HepG2 (cell line): ENCODE measurements around the gene TPRG1L. TPM values are rescaled to one million over a fixed set of nuclear protein-coding genes. Genes with fewer than 3 reads are reported as not detected.

ENCODE experiments used
- GATAD2A ChIP-seq: IDR thresholded peaks from 2 replicates; pipeline ENCODE4 v1.6.1; 2016
- HNF1A ChIP-seq, 2 experiments: sonication (generic) in 1 of 2; formaldehyde crosslinking in 1 of 2; IDR thresholded peaks; 2 replicates each; pipeline versions ENCODE4 v1.4.0 to v1.6.1; 2016 to 2020; ENCODE audit warnings: borderline replicate concordance in 1 of 2, low read depth in 1 of 2, mild to moderate bottlenecking in 1 of 2, missing genetic modification reagents in 1 of 2
- MAFG ChIP-seq: sonication (generic); formaldehyde crosslinking; IDR thresholded peaks from 2 replicates; pipeline ENCODE4 v1.5.1; 2020; ENCODE audit warnings: mild to moderate bottlenecking, missing genetic modification reagents
- MXD4 ChIP-seq: IDR thresholded peaks from 2 replicates; pipeline ENCODE4 v1.6.1; 2016; ENCODE audit warnings: mild to moderate bottlenecking, missing biosample characterization, missing genetic modification reagents
- MYPOP ChIP-seq: sonication (generic); formaldehyde crosslinking; IDR thresholded peaks from 2 replicates; pipeline ENCODE4 v1.8.1; 2023; ENCODE audit warnings: mild to moderate bottlenecking, moderate library complexity, missing genetic modification reagents
- PRDM15 ChIP-seq: sonication (generic); formaldehyde crosslinking; IDR thresholded peaks from 2 replicates; pipeline ENCODE4 v1.4.0; 2020; ENCODE audit warnings: missing genetic modification reagents
- RXRB ChIP-seq: IDR thresholded peaks from 2 replicates; pipeline ENCODE4 v1.6.1; 2016; ENCODE audit warnings: borderline replicate concordance, missing genetic modification reagents, missing compliant biosample characterization
- SP1 ChIP-seq, 2 experiments: fragments of 450-650 bp in 1 of 2; sonication (generic) in 1 of 2; formaldehyde crosslinking in 1 of 2; IDR thresholded peaks; 2 replicates each; pipeline versions ENCODE4 v1.4.0 to v1.6.1; 2016 to 2020; ENCODE audit warnings: missing genetic modification reagents in 1 of 2
- TEAD3 ChIP-seq: optimal IDR thresholded peaks from 2 replicates; pipeline ENCODE3; 2016; ENCODE audit warnings: borderline replicate concordance
- ZBTB21 ChIP-seq: sonication (generic); formaldehyde crosslinking; IDR thresholded peaks from 2 replicates; pipeline ENCODE4 v1.4.0; 2020; ENCODE audit warnings: missing genetic modification reagents
- ZBTB25 ChIP-seq: IDR thresholded peaks from 2 replicates; pipeline ENCODE4 v1.6.1; 2018; ENCODE audit warnings: missing genetic modification reagents
- ZNF263 ChIP-seq: sonication (generic); formaldehyde crosslinking; IDR thresholded peaks from 2 replicates; pipeline ENCODE4 v1.4.0; 2020; ENCODE audit warnings: missing genetic modification reagents
- ZNF274 ChIP-seq: sonication (generic); formaldehyde crosslinking; IDR thresholded peaks from 2 replicates; pipeline ENCODE4 v1.5.1; 2020; ENCODE audit warnings: mild to moderate bottlenecking, missing genetic modification reagents
- ZNF446 ChIP-seq: sonication (generic); formaldehyde crosslinking; IDR thresholded peaks from 2 replicates; pipeline ENCODE4 v1.5.0; 2020; ENCODE audit warnings: mild to moderate bottlenecking, missing genetic modification reagents
- ZNF639 ChIP-seq: conservative IDR thresholded peaks from 2 replicates; pipeline ENCODE4 v1.6.1; 2018; ENCODE audit warnings: missing genetic modification reagents
- polyA plus RNA-seq, 8 experiments: library from polyadenylated mRNA; depleted of rRNA in 3 of 8; stranded (reverse) in 7 of 8; unstranded in 1 of 8; fragments of >200 nt; fragmentation: Illumina TruSeq in 4 of 8; extraction: Trizol in 4 of 8; gene quantifications; 2 replicates each; pipeline versions ENCODE4 v1.2.1 to v1.2.3, GENCODE V29; 2011 to 2016; ENCODE audit warnings: low read depth in 4 of 8, missing spikeins in 1 of 8, mixed read lengths in 1 of 8; ENCODE audit not compliant: insufficient read depth in 1 of 8
- total RNA-seq, 5 experiments: library from RNA; depleted of rRNA; stranded (reverse); fragments of >200 nt; fragmentation: Illumina TruSeq; extraction: Trizol; gene quantifications; 2 replicates each; pipeline ENCODE4 v1.2.3, GENCODE V29; 2016; ENCODE audit warnings: low read depth in 1 of 5

The TPRG1L gene
- total and polyA plus RNA-seq, 2 of the 13 experiments (the other 11 are each of a cell fraction or from before 2014, with no cell fraction given) = 21.3 to 37.4 TPM

- TF ChIP-seq HNF1A (IDR thresholded peaks at IDR 0.05; ENCODE audit: low read depth) = no peak
- peak; percentile 56; the same call in 1 of the 2 replicates for TF ChIP-seq HNF1A (CRISPR knock-in tag; IDR thresholded peaks at IDR 0.05; ENCODE audit: borderline replicate concordance)
- no peak for TF ChIP-seq ZBTB25 (CRISPR knock-in tag)
- TF ChIP-seq GATAD2A (CRISPR knock-in tag) = no peak
- TF ChIP-seq ZBTB21 (CRISPR knock-in tag) = no peak
- no peak for TF ChIP-seq ZNF263 (CRISPR knock-in tag)
- no peak for TF ChIP-seq MAFG (CRISPR knock-in tag)
- TF ChIP-seq ZNF274 (CRISPR knock-in tag) = peak; percentile 25; the same call in 1 of the 2 replicates
- TF ChIP-seq TEAD3 (CRISPR knock-in tag) = no peak
- TF ChIP-seq SP1 (IDR thresholded peaks at IDR 0.05) = no peak
- no peak for TF ChIP-seq SP1 (CRISPR knock-in tag; IDR thresholded peaks at IDR 0.05)
- TF ChIP-seq PRDM15 (CRISPR knock-in tag) = no peak
- TF ChIP-seq MYPOP (CRISPR knock-in tag) = no peak
- TF ChIP-seq ZNF639 (CRISPR knock-in tag) = 0 out of 2 replicates have a peak, but pooled peaks have one; percentile 35
- no peak for TF ChIP-seq ZNF446 (CRISPR knock-in tag)
- no peak for TF ChIP-seq MXD4 (CRISPR knock-in tag)
- no peak for TF ChIP-seq RXRB (CRISPR knock-in tag)
Measured at GRCh38 chr1:3649342-3650247, 24.8 kb downstream of the TPRG1L start, which contains the start of gene WRAP73 (continued).
